Muscle layer of colon (tissue), 2 donors: ENCODE data around the gene ENPP3.
"Not testable (repeated sequence)": the region's sequence is repeated elsewhere in the genome, so short reads cannot be mapped to it uniquely, and the experiment has no call there.

Source experiments
- H3K27ac ChIP-seq: one replicate; pipeline ENCODE4 v1.7.0; 2013; ENCODE audit warnings: low read depth, mild to moderate bottlenecking, low read length, moderate library complexity
- H3K27me3 ChIP-seq, 2 donors: one replicate each; pipeline ENCODE4 v1.7.0; 2013; ENCODE audit warnings: low read length in 2 of 2, mild to moderate bottlenecking in 2 of 2; ENCODE audit not compliant: insufficient read depth in 2 of 2, control insufficient read depth in 1 of 2
- H3K36me3 ChIP-seq: one replicate; pipeline ENCODE4 v1.7.0; 2013; ENCODE audit warnings: mild to moderate bottlenecking, low read length; ENCODE audit not compliant: insufficient read depth
- H3K4me1 ChIP-seq: one replicate; pipeline ENCODE4 v1.7.0; 2013; ENCODE audit warnings: mild to moderate bottlenecking, low read length; ENCODE audit not compliant: insufficient read depth
- H3K4me3 ChIP-seq, 2 donors: one replicate each; pipeline ENCODE4 v1.7.0; 2013; ENCODE audit warnings: low read length in 2 of 2, low read depth in 1 of 2, mild to moderate bottlenecking in 1 of 2, moderate library complexity in 1 of 2
- H3K9ac ChIP-seq: one replicate; pipeline ENCODE4 v1.7.0; 2013; ENCODE audit warnings: low read length
- H3K9me3 ChIP-seq: one replicate; pipeline ENCODE4 v1.7.0; 2013; ENCODE audit warnings: mild to moderate bottlenecking, low read length
- donor health status: abdominal sarcoma.
- donor health status: Adenocarcinoma of cecum.

ENPP3 gene

DNA sequence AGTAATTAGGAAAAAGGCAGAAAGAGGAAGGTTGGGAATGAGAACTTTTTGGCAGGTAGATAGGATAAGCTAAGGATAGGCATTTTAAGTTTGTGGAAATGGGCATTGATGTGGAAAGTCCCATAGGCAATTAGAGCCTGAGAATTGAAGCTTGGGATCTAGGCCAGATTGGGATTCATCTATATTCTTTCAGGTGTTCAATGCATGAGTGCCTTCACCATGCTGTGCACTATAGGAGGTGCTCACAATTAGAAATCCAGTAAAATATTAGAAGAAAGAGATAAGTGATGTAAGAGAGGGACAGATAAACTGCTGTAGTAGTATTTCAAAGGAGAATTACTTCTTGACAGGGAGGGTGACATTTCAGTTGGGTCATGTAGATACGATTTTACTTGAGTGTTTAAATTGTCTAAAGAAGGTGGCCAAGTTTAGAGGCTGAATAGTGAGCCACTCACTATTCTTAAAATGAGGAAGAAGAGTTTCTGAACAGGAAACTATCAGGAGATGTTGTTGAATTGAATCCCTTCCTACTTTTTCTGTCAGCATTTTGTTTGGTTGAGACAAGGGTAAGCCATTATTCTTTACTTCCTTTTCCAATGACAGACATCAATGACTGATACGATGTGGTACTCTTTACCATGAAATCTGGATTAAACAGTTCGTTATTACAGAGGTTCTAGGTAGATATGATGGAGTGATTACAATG lies 104.7 kb downstream of the ENPP3 start:
- H3K27ac ChIP-seq, result no peak overlapping the region
- H3K9me3 ChIP-seq, result no peaks in the 10 kb centered on the region
- no peaks in the 10 kb centered on the region for H3K36me3 ChIP-seq
- no peaks in the 10 kb centered on the region for H3K4me1 ChIP-seq
- H3K27me3 ChIP-seq, result no peaks in the 10 kb centered on the region
- no peak overlapping the region for H3K9ac ChIP-seq
- H3K4me3 ChIP-seq, result no peak overlapping the region

DNA sequence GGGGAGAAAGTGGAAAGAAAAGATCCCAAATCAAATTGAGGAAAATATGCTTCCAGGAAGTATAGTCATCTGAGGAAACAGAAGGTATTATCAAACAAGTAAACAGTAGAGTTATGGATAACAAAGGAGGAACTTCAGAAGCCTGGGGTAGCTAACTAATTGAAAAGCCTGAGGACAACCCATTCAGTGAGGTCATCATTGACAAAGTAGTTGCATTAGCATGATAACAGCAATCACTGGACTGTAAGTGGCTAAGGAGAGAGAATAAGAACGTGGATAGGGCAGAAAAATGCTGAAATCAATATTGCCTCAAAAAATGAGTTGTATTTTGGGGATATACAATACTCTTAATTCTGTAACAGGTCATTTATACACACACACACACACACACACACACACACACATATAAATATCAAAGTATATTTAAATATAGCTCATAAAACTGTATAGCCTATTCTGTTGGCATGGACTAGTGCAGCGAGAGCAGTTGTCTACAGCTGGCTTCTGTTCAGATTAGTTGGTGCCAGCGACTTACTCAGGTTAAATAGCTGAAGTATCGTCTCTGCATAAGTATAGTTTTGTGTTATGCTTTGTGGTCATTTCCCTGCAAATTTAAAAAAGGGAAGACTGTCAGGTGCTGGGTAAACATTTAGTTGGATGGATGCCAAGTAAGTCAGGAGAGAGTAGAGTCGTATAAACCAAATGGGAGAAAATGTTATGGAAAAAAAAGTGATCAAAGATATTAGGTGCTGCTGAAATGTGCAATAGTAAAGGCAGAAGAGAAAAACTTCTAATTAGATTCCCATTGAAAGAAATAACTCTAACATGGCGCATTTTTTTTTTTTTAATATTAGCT lies 107.6 kb downstream of the ENPP3 start:
- Histone ChIP-seq H3K9ac (no peak overlapping the region), H3K4me1 (no peaks in the 10 kb centered on the region), H3K36me3 (no peaks in the 10 kb centered on the region), H3K4me3 (no peak overlapping the region), H3K27ac (no peak overlapping the region), H3K27me3 (no peaks in the 10 kb centered on the region), H3K9me3 (no peaks in the 10 kb centered on the region)

DNA sequence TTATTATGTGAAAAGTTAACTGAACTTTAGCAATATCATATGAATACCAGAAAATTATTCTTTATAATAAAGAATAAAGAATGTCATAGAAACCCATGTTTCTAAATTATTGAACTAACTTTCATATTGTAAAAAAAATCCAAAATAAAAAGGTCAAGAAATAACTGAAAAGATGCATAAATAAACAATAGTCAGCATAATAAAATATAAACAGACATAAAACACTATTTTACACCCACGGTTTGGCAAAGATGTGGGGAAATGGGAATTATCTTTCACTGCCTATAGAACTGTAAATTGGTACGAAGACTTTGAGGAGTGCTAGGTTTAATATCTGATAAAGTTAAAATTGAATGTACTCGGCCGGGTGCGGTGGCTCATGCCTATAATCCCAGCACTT lies 108.4 kb downstream of the ENPP3 start:
- no peaks in the 10 kb centered on the region for H3K36me3 ChIP-seq
- no peaks in the 10 kb centered on the region for H3K9me3 ChIP-seq
- H3K9ac ChIP-seq, result no peak overlapping the region
- H3K4me1 ChIP-seq, result no peaks in the 10 kb centered on the region
- no peak overlapping the region for H3K27ac ChIP-seq
- no peaks in the 10 kb centered on the region for H3K27me3 ChIP-seq
- no peak overlapping the region for H3K4me3 ChIP-seq

DNA sequence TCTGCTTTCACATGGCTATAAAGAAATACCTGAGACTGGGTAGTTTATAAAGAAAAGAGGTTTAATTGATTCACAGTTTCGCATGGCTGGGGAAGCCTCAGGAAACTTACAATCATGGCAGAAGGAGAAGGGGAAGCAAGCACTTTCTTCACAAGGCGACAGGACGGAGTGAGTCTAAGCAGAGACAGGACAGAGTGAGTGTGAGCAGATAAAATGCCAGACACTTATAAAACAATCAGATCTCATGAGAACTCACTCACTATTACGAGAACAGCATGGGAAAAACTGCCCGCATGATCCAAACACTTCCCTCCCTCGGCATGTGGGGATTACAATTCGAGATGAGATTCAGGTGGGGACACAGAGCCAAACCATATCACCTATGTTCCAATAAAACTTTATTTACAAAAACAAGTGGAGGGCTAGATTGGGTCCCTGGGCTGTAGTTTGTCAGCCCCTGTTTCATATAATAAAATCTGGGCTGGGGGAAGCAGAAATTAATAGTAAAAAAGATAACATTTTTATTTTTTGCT lies 110.8 kb downstream of the ENPP3 start:
- H3K27ac ChIP-seq, result no peak overlapping the region
- H3K4me1 ChIP-seq, result no peaks in the 10 kb centered on the region
- no peaks in the 10 kb centered on the region for H3K9me3 ChIP-seq
- no peaks in the 10 kb centered on the region for H3K27me3 ChIP-seq
- no peaks in the 10 kb centered on the region for H3K36me3 ChIP-seq
- H3K9ac ChIP-seq, result no peak overlapping the region
- H3K4me3 ChIP-seq, result no peak overlapping the region

DNA sequence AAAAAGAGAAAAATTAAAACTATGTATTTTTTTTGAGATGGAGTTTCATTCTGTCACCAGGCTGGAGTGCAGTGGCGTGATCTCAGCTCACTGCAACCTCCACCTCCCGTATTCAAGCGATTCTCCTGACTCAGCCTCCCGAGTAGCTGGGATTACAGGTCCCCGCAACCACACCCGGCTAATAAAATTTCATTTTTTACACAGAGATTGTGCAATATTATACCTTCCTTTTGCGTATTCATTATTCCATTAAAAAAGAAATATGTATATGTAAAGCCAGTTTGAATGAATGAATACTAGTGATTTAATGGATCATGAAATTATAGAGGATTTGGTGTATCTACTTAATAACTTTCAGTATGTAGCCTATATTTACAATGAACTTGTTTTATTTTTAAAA lies 111.9 kb downstream of the ENPP3 start:
- H3K9ac ChIP-seq, result no peak overlapping the region

DNA sequence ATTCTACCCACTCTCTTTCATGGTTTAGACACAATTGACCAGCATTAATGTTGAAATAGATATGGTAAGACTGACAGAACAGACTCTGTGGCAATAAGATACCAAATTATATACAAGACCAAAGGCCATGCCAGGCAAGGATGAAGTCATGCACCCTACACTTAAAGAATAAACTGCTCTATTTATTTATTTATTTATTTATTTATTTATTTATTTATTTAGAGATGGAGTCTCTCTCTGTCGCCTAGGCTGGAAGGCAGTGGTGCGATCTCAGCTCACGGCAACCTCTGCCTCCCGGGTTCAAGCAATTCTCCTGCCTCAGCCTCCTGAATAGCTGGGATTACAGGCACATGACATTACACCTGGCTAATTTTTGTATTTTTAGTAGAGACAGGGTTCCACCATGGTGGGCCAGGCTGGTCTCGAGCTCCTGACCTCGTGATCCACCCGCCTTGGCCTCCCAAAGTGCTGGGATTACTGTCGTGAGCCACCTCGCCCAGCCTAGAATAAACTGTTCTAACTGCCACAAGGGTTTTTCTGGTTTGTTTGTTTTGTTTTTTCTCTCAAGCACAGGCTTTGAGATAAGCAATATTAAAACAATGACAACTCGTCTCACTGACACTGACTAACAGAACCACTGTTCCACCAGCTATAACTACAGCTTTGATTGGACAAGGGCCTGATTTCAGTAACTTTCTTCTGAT lies 114.1 kb downstream of the ENPP3 start:
- not testable (repeated sequence) for H3K4me3 ChIP-seq, H3K4me1 ChIP-seq

More for the DNA sequence above, 111.9 kb downstream of the ENPP3 start:
- H3K27ac ChIP-seq, result no peak overlapping the region
- H3K27me3 ChIP-seq, result no peaks in the 10 kb centered on the region
- no peak overlapping the region for H3K4me3 ChIP-seq
- H3K9me3 ChIP-seq, result no peaks in the 10 kb centered on the region
- no peaks in the 10 kb centered on the region for H3K4me1 ChIP-seq
- no peaks in the 10 kb centered on the region for H3K36me3 ChIP-seq

DNA sequence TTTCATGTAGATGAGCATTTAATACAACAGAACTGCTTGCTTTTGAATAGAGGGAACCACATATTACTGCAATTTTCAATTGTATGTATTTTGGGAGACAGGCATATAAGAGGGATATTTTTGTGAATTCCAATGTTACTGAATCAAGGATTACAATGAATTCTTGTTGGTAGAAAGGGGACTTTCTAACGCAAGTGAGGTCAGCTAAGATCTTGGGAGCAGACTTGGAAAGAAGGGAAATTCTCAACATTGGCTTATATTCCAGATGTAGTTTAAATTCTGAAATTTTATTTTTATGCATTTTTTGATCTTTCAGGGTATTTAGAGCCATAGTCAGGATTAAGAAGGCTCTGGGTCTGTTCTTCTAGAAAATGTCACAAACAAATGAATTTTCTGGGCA lies 117.0 kb downstream of the ENPP3 start:
- Histone ChIP-seq H3K9me3 (no peaks in the 10 kb centered on the region), H3K4me3 (no peak overlapping the region), H3K4me1 (no peaks in the 10 kb centered on the region), H3K27me3 (no peaks in the 10 kb centered on the region), H3K27ac (no peak overlapping the region), H3K36me3 (no peaks in the 10 kb centered on the region), H3K9ac (no peak overlapping the region)

More for the DNA sequence above, 114.1 kb downstream of the ENPP3 start:
- H3K9me3 ChIP-seq, H3K9ac ChIP-seq, H3K36me3 ChIP-seq, H3K27ac ChIP-seq, H3K27me3 ChIP-seq: not testable (repeated sequence)

DNA sequence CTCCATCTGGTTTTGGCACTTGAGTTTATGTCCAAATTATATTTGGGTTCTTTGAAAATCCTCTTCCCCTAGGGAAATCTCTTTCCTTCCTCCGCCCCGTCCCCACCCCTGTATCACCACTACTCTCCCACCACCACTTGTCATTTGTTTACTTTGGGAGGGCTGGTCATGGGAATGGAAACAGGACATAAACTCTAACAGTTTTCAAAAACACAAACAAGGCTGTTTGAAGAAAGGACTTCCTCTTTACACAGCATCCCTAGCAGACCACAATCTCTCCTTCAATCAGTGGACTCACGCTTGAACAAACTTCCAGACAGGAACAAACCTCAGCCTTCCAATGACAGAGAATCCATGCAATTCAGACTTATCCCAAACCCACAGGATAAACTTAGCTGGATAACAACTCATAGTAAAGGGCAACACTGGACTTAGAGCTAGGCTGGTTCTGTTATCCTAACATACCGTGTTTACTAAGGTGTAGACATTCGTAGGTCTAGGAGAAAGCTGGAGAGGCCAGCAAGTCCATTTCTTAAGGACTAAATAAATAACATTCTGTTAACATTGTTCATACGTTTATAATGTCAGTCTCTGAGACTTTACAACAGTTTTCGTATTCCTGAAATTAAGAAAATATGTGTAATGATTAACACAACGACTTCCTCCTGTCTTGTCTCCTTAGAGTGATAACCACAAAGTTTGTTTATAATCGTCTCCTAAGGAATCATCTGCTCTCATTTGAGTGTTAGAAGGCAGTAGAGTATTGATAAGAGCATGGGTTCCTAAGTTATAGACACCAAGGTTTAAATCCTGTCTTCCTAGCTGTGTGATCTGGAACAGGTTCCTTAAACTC lies 117.8 kb downstream of the ENPP3 start:
- H3K27ac ChIP-seq, result no peak overlapping the region
- H3K4me3 ChIP-seq, result no peak overlapping the region
- H3K9me3 ChIP-seq, result no peaks in the 10 kb centered on the region
- no peaks in the 10 kb centered on the region for H3K27me3 ChIP-seq
- H3K4me1 ChIP-seq, result no peaks in the 10 kb centered on the region
- no peak overlapping the region for H3K9ac ChIP-seq
- H3K36me3 ChIP-seq, result no peaks in the 10 kb centered on the region

DNA sequence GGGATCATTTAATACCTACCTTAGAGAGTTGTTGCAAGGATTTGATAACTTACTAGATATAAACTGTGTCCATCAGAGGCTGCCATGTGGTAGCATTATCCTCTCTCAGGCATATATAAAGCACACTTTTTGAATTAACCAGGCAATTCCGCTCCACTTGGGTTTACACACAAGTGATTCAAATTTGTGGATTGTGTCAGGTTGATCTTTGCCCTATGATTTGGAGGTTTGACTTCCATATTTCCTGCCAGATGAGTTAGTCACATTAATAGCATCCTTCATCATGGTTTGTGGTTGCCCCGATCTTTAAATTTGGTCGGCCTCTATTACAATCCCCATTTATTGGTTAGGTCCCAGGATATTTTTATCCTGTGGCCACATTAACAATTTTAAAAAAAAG lies 118.5 kb downstream of the ENPP3 start:
- Histone ChIP-seq H3K4me3 (no peak overlapping the region), H3K27me3 (no peaks in the 10 kb centered on the region), H3K9ac (no peak overlapping the region), H3K27ac (no peak overlapping the region), H3K36me3 (no peaks in the 10 kb centered on the region), H3K9me3 (no peaks in the 10 kb centered on the region), H3K4me1 (no peaks in the 10 kb centered on the region)

DNA sequence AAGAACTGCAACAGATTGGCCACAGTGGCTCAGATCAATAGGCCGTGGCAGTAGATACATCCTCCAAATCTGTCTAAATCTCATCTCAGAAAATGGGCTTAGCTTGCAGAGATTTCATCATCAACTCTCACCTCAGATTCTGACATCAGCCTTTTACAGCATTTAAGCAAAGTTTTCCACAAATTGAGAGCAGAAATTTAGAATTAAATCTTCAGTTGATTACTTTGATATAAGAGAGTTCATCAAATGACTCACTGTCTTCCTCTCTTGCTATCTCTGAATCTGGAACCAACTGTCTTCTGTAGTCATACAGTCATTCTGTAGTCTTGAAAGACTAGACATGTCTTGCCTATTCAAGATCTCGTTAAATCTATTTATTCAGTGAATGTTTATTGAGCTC lies 118.9 kb downstream of the ENPP3 start:
- Histone ChIP-seq H3K4me1 (no peaks in the 10 kb centered on the region), H3K36me3 (no peaks in the 10 kb centered on the region), H3K27ac (no peak overlapping the region), H3K9me3 (no peaks in the 10 kb centered on the region), H3K4me3 (no peak overlapping the region), H3K9ac (no peak overlapping the region), H3K27me3 (no peaks in the 10 kb centered on the region)

DNA sequence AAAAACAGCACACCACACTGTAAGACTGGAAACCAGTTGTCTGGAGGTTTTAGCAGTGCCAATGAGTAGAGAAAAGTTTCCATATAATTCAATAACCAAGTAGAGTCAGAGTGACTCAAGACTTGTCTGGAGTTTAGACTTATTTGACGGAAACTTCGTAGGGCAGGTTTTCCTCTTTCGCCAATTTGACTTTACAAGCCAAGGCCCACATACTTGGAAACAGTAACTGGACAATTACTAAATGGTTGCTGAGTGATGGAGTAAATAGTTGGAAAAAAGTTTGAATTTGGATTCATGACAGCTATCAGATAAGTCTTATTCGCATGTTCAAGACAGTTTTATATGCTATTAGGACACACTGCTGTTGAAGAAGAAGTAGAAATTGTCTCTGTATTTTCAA lies 121.8 kb downstream of the ENPP3 start:
- no peak overlapping the region for H3K4me3 ChIP-seq
- no peaks in the 10 kb centered on the region for H3K36me3 ChIP-seq
- no peaks in the 10 kb centered on the region for H3K4me1 ChIP-seq
- H3K27ac ChIP-seq, result no peak overlapping the region
- no peak overlapping the region for H3K9ac ChIP-seq
- no peaks in the 10 kb centered on the region for H3K9me3 ChIP-seq
- no peaks in the 10 kb centered on the region for H3K27me3 ChIP-seq
